MV-4-11 (cell line): Measurements from ENCODE around the gene ACAD11.

Source experiments
- DNase-seq: peaks from one replicate; lab custom pipeline; 2025; lab: John Stamatoyannopoulos, UW

Gene ACAD11

GRCh38 chr3:132555306-132556035 is 104.1 kb downstream of the ACAD11 start:
- DNase-seq, result no peak

- DNase-seq, result no peak
Measured at GRCh38 chr3:132554437-132554836, 105.2 kb downstream of the ACAD11 start.

DNA sequence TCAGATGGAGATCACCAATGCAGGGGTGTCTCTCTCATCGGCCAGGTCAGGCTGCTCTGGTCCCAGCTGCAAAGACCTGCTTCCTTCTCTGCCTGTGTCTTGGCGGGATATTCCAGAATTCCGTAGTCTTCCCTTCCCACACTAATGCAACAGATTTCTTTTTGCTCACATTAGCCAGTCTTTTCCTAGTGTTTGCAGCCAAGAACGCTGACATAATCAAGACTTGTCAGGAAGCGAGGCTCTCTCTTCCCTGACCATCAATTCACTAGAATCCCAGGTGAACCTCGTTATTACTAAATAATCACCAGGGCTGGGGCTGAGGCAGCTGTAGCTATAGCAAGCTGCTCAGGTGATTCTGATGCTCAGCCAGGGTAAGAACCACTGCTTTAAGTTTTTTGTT is 105.8 kb downstream of the ACAD11 start:
- no peak for DNase-seq

DNA sequence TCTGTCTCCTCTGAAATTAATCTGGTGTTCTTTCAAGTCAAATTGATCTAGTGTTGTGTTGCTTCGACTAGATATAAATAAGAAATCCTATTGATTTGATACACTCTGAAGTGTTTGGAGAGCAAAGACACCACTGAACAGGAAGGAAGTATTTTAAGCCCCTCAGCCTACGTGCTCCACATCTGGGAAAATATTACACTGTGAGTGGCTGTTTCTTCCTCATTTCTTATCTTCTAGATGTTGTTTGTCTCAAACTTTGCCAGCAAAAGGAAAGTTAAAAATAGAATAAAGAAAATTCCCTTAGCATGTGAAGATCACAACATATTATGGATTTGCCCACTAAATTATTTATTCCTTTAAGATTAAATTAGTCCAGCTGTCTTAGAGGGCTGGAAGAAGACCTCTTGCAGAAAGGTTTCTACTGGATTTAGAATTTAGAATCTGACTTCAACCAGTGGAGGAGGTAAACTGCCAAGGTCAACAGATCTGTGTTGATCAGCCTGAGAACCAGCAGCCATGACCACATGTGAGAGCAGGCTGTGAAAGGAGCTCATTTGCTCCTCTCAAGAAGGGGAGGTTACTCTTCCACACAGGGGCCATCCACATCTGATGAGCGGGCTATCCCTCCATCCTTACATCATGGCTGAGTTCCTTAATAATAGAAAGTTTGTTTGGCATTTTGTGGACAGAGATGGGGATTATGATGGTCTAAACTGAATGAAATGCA is 108.9 kb downstream of the ACAD11 start:
- DNase-seq, result peak; percentile 59

DNA sequence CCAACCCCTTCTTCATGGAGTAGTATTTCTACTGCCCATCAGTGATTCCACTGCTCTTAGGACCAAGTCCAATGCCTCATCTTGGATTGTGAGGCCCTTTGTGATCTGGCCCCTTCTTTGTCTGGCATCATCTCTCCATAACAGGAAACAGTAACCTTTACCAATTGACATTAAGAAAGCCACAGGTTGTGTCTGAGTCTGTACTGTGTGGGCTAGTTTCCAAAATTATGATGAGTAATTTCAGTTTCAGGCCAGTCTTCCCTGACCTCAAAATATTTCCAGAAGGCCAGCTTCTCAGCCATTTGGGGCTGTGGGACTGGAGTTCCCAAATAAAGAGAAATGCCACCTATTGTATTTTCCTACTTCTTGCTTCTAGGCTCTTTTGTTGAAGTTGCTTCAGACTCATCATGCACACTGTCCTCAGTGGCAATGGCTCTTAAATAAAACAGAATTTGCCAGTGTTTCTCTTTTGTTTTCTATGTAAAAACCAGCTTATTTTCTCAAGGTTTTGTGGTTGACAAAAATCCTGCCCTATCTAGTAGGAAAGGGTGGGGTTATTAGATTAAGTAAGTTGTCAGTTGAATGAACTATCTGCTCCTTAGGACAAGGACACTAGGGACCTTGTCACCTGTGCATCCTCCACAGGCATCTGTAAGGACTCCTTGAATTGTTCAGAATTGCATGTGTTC is 109.6 kb downstream of the ACAD11 start:
- peak; percentile 45 for DNase-seq

- no peak for DNase-seq
Measured at GRCh38 chr3:132549169-132549568, 110.4 kb downstream of the ACAD11 start.

DNA sequence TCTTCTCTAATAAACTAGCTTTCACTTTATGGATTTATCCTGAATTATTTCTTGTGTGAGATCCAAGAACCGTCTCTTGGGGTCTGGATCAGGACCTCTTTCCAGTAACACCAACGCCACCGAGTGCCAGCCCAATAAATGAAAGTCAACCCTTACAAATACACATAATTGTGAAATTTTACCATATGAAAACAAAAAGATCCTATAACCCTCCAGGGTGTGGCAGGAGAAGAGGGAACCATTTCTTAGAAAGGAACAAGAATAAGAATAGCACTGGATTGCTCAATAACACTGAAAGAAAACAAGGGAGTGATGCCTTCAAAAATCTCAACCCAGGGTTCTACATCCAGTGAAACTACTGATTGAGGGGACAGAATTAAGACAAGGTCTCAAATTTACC is 114.1 kb downstream of the ACAD11 start:
- DNase-seq, result peak; percentile 81

- no peak for DNase-seq
Measured at GRCh38 chr3:132544130-132544529, 115.5 kb downstream of the ACAD11 start.

GRCh38 chr3:132543011-132543739 is 116.4 kb downstream of the ACAD11 start:
- peak; percentile 91 for DNase-seq

DNA sequence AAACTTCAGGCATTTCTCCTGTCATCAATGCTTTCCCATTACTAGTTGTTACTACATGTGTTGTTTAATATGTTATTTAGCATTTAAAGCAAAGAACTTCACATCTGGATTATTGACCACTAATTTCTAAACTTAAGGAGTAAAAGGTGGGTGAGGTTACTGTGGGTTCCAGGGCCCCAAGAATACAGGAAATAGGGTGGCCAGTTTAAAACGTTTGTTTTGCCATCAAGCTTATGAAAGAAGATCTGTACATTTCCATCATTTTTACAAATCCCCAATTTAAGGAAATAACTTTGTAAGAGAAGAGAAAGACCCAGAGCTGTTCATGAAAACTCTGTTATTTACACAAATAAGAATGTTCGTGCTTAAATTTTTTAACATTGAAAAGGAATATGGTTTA is 117.0 kb downstream of the ACAD11 start:
- peak; percentile 59 for DNase-seq

DNA sequence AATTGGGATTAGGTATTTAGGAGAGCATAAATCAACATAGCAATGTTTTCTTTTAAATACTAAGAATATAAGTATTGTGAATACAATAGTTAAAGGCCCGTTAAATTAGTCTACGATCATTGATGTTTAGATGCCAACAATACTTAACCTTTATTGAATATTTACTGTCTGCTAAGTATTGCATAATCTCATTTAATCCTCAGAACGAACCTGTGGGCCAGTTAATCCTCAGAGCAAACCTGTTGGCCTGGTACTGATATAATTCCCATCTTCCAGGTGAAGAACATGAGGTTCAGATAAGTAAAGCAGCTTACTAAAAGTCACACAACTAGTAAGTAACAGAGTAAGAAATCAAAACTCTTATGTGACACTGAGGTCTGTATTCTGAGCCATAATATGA is 119.9 kb downstream of the ACAD11 start:
- no peak for DNase-seq

DNA sequence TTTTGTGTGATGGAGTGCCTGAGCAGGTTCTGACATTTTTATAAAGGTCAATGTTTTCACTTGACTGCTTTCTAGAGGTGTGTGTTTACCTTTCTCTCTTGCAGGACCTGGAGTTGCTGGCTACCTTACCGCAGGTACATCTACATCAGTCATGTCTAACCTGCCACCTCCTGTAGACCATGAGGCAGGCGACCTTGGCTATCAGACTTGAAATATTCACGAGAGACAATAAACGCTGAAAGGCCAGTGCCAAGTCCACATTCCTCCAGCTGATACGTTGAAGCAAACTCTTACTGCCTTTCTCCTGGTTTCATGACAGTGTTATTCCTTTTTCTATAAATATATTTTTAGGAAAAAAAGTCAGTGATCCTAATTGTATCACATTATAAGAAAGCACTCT is 121.5 kb downstream of the ACAD11 start:
- DNase-seq, result no peak

DNA sequence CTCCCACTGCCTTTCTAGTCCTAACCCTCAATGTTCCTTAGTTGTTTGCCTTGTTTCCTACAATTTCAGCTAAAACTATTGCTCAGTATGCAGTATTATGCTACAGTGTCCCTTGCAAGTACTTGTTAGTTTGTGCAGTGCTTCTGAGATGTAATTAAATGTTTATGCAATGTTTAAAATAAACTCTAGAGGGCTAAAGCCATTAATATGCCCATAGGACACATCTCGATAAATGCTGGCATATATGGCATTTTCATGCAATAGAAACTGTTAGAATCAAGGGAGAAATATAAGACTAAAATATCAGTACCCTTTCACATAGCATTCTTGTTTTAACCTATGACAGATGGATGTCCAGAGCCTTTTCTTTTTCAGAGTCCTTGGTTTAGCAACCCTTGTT is 122.3 kb downstream of the ACAD11 start:
- no peak for DNase-seq

DNA sequence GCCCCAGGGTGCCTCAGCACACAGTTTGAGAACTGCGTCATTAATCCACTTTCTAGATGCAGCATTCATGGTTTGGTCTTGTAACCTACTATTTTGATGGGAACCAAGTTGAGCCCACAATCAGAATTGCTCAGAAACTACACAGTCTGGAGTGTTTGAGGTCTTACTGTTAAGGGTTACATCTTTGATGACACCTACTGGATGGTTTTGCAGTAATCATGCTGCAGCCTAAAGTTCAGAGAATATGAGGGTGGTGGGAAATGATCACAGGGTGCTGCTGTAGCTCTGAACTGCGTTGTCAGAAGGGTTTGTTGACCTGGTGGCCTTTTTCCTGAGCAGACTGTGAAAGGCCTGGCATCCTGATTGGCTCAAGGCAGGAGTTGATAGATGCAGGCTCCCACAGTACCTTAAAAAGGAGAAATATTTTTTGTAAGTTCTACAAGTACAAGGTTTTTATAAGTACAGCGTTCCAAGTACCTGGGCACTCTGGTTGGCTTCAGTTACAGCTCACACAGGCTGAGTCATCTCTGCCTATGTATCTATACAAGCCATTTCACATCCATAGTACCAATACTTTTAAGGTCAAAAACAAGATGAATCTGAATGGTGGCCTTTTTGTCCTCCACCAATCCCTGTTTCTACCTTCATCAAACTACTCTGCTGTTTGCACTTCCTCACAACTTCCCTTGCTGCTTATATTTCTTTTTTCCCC is 123.0 kb downstream of the ACAD11 start:
- no peak for DNase-seq

- peak; percentile 56 for DNase-seq
Measured at GRCh38 chr3:132535575-132536441, 123.8 kb downstream of the ACAD11 start.

DNA sequence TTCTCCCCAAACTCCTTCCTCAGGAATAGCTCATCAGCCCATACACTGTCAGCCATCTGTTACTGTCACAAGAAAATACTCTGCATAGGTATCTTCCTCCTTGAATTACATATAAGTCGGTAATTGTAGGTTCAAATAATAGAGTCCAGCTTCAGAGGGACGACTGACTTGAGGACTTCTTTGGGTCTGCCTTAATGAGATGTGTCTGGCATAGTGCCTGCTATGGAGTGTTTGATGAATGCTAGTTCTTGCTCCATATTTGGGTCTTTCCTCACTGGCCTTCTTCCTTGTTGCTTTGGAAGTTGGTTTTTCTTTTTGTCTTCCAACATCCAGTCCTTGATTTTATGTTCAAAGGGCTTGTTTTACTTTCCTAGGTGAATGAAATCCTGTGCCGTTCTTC is 129.0 kb downstream of the ACAD11 start:
- DNase-seq, result no peak

DNA sequence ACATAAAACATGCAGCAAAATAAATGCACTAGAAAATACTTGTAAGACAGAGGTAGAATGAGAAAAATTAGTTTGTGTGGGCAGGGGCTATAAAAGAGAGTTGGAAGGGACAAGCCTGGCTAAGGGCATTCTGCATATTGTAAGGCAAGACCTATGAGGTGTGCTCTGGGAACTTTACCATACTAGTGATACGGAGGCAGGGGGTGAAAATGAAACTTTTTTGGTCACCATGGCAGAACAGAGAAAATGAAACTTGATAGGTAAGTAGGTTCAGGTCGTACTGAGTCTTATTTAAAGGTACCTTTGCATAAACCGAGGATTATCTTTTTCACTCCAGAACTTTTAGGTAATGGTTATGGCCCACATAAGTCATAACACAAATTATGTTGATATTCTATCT is 137.3 kb downstream of the ACAD11 start:
- DNase-seq, result no peak

DNA sequence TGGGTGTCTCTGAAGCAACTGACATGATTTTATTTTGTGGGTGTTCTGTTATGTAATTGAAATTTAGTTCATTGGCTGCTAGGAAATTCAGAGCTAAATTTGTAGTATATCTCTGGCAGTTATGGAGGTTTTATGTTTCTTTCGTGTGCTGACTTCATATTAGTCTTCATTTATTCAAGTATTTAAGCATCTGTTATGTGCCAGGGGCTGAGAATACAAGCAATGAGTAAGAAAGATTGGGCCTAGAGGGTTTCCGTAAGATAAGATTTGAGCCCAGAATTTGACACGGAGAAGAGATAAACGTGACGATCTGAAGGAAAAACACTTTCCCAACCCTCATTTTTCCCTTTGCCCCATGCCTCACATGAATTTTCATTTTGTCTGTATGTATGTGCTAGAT is 137.7 kb downstream of the ACAD11 start:
- no peak for DNase-seq

DNA sequence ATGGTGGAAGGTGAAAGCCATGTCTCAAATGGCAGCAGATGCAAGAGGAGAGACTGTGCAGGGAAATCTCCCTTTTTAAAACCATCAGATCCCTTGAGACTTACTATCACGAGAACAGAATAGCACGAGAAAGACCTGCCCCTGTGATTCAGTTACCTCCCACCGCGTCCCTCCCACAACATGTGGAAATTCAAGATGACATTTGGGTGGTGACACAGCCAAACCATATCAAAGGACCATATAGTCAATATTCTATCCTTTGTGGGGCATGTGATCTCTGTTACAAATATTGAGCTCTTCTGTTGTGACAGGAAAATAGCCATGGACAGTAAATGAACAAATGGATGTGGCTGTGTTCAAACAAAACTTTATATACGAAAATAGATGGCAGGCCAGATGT is 139.7 kb downstream of the ACAD11 start:
- no peak for DNase-seq

- DNase-seq, result no peak
Measured at GRCh38 chr3:132517311-132517710, 142.3 kb downstream of the ACAD11 start.

DNA sequence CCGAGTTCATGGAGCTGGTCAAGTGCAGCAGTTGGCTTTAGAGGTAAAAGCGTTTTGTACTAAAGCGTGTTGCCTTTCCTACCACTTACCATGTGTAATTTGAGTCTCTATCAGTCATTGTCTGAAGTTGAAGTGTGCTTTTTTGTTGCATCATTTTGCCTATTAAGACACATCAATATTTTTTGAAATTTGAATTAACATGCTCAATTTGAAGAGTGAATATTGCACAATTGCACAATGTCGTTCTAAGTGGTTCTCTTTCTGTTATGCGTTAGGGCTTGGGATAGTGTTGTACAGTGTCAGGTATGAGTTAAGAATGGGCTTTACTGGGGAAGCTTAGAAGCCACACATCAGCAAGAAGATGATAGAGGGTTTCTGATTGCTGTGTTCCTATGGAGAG is 146.6 kb downstream of the ACAD11 start:
- peak; percentile 4 for DNase-seq
